Tibial nerve (tissue), 4 donors: ENCODE results near the gene NEDD4L.

ENCODE experiments used
- CTCF ChIP-seq, 5 experiments: fragments of 200-600 bp in 3 of 5; fragments of 450-650 bp in 2 of 5; sonication (generic) in 3 of 5; IDR thresholded peaks; one replicate each; pipeline ENCODE4 v1.5.1; 2016 to 2019; ENCODE audit warnings: antibody characterized with exemption in 5 of 5, mild to moderate bottlenecking in 3 of 5, moderate library complexity in 2 of 5
- EP300 ChIP-seq, 2 donors: sonication (generic); formaldehyde crosslinking; IDR thresholded peaks; one replicate each; pipeline ENCODE4 v1.6.1; 2017; ENCODE audit warnings: antibody characterized with exemption in 2 of 2, mild to moderate bottlenecking in 1 of 2
- POLR2A ChIP-seq, 2 donors: fragments of 450-650 bp; IDR thresholded peaks; one replicate each; pipeline ENCODE4 v1.6.1; 2017; ENCODE audit warnings: antibody characterized with exemption in 2 of 2, mild to moderate bottlenecking in 2 of 2, moderate library complexity in 2 of 2

GRCh38 chr18:58257461-58257860 lies 213.4 kb downstream of the NEDD4L start:
- TF ChIP-seq CTCF (IDR thresholded peaks at IDR 0.05), result no peak
- no peak for TF ChIP-seq POLR2A (IDR thresholded peaks at IDR 0.05)
- TF ChIP-seq EP300 (IDR thresholded peaks at IDR 0.05), result no peak
